Body of pancreas (tissue), 4 donors: ENCODE data around the gene NRDE2.

Experiments
- CTCF ChIP-seq, 7 experiments: fragments of 450-650 bp in 4 of 7; fragments of 200-600 bp in 3 of 7; sonication (generic) in 3 of 7; IDR thresholded peaks; one replicate each; pipeline ENCODE4 v1.5.1; 2016 to 2019; ENCODE audit warnings: antibody characterized with exemption in 7 of 7
- POLR2A ChIP-seq, 3 donors: fragments of 450-650 bp; IDR thresholded peaks; one replicate each; pipeline ENCODE4 v1.6.1; 2016; ENCODE audit warnings: antibody characterized with exemption in 3 of 3, mild to moderate bottlenecking in 2 of 3

GRCh38 chr14:90275458-90275814 lies 56.3 kb downstream of the NRDE2 start:
- TF ChIP-seq CTCF (IDR thresholded peaks at IDR 0.05) (no peak), POLR2A (IDR thresholded peaks at IDR 0.05) (no peak)
